HepG2 (cell line): ENCODE results near the gene UNC5B. TPM values are rescaled to one million over a fixed set of nuclear protein-coding genes. Genes with fewer than 3 reads are reported as not detected.

Source experiments
- GPN1 ChIP-seq: sonication (generic); formaldehyde crosslinking; IDR thresholded peaks from 2 replicates; pipeline ENCODE4 v1.5.1; 2020; ENCODE audit warnings: missing genetic modification reagents, borderline replicate concordance
- HOXA7 ChIP-seq: sonication (generic); formaldehyde crosslinking; IDR thresholded peaks from 2 replicates; pipeline ENCODE4 v1.8.1; 2022; ENCODE audit warnings: mild to moderate bottlenecking, missing genetic modification reagents, moderate library complexity
- ISX ChIP-seq: sonication (generic); formaldehyde crosslinking; conservative IDR thresholded peaks from 2 replicates; pipeline ENCODE4 v1.5.0; 2020; ENCODE audit warnings: missing genetic modification reagents
- KAT2B ChIP-seq: fragments of 150-350 bp; IDR thresholded peaks from 2 replicates; pipeline ENCODE4 v1.6.1; 2014; ENCODE audit warnings: low read depth, low read length, borderline replicate concordance
- KAT7 ChIP-seq: IDR thresholded peaks from 2 replicates; pipeline ENCODE4 v1.6.1; 2018; ENCODE audit warnings: borderline replicate concordance, missing compliant biosample characterization
- MAFF ChIP-seq: IDR thresholded peaks from 2 replicates; pipeline ENCODE4 v1.6.1; 2011; ENCODE audit warnings: low read depth, low read length, improper control_type of control experiment
- MED8 ChIP-seq: sonication (generic); formaldehyde crosslinking; IDR thresholded peaks from 2 replicates; pipeline ENCODE4 v1.8.1; 2023; ENCODE audit warnings: mild to moderate bottlenecking, missing genetic modification reagents; ENCODE audit not compliant: insufficient replicate concordance
- MTF2 ChIP-seq: sonication (generic); formaldehyde crosslinking; IDR thresholded peaks from 2 replicates; pipeline ENCODE4 v1.5.0; 2020; ENCODE audit warnings: missing genetic modification reagents, borderline replicate concordance
- RBM22 ChIP-seq: fragments of 200-400 bp; formaldehyde crosslinking; optimal IDR thresholded peaks from 2 replicates; pipeline ENCODE3; 2017; ENCODE audit warnings: mild to moderate bottlenecking, low read length, moderate library complexity
- SMYD3 ChIP-seq: sonication (generic); formaldehyde crosslinking; IDR thresholded peaks from 2 replicates; pipeline ENCODE4 v1.8.1; 2023; ENCODE audit warnings: mild to moderate bottlenecking, missing genetic modification reagents
- XRCC5 ChIP-seq: fragments of 200-400 bp; formaldehyde crosslinking; optimal IDR thresholded peaks from 2 replicates; pipeline ENCODE3; 2017; ENCODE audit warnings: mild to moderate bottlenecking, low read length
- ZFP36L1 ChIP-seq: sonication (generic); formaldehyde crosslinking; IDR thresholded peaks from 2 replicates; pipeline ENCODE4 v1.8.0; 2022; ENCODE audit warnings: mild to moderate bottlenecking, missing genetic modification reagents, moderate library complexity
- ZNF331 ChIP-seq: sonication (generic); formaldehyde crosslinking; IDR thresholded peaks from 2 replicates; pipeline ENCODE4 v1.4.0; 2020; ENCODE audit warnings: missing genetic modification reagents
- ZNF468 ChIP-seq: sonication (generic); formaldehyde crosslinking; IDR thresholded peaks from 2 replicates; pipeline ENCODE4 v1.8.0; 2022; ENCODE audit warnings: mild to moderate bottlenecking, moderate library complexity, missing genetic modification reagents
- ZSCAN21 ChIP-seq: sonication (generic); formaldehyde crosslinking; IDR thresholded peaks from 2 replicates; pipeline ENCODE4 v1.8.0; 2022; ENCODE audit warnings: mild to moderate bottlenecking, missing genetic modification reagents, moderate library complexity, borderline replicate concordance
- polyA plus RNA-seq, 8 experiments: library from polyadenylated mRNA; depleted of rRNA in 3 of 8; stranded (reverse) in 7 of 8; unstranded in 1 of 8; fragments of >200 nt; fragmentation: Illumina TruSeq in 4 of 8; extraction: Trizol in 4 of 8; gene quantifications; 2 replicates each; pipeline versions ENCODE4 v1.2.1 to v1.2.3, GENCODE V29; 2011 to 2016; ENCODE audit warnings: low read depth in 4 of 8, missing spikeins in 1 of 8, mixed read lengths in 1 of 8; ENCODE audit not compliant: insufficient read depth in 1 of 8
- total RNA-seq, 5 experiments: library from RNA; depleted of rRNA; stranded (reverse); fragments of >200 nt; fragmentation: Illumina TruSeq; extraction: Trizol; gene quantifications; 2 replicates each; pipeline ENCODE4 v1.2.3, GENCODE V29; 2016; ENCODE audit warnings: low read depth in 1 of 5
- TF ChIP-seq, protein P1 (sequence below): sonication (generic); formaldehyde crosslinking; IDR thresholded peaks from 2 replicates; pipeline ENCODE4 v1.5.0; 2020; ENCODE audit warnings: missing genetic modification reagents
- TF ChIP-seq, protein P2 (sequence below): sonication (generic); formaldehyde crosslinking; IDR thresholded peaks from 2 replicates; pipeline ENCODE4 v1.4.0; 2020; ENCODE audit warnings: mild to moderate bottlenecking, missing genetic modification reagents
- TF ChIP-seq, protein P3 (sequence below): sonication (generic); formaldehyde crosslinking; IDR thresholded peaks from 2 replicates; pipeline ENCODE4 v1.5.1; 2020; ENCODE audit warnings: mild to moderate bottlenecking, missing genetic modification reagents, moderate library complexity
- TF ChIP-seq, protein P4 (sequence below): IDR thresholded peaks from 2 replicates; pipeline ENCODE4 v1.6.1; 2016; ENCODE audit warnings: missing biosample characterization, missing genetic modification reagents, low read depth
- TF ChIP-seq, protein P5 (sequence below): sonication (generic); formaldehyde crosslinking; IDR thresholded peaks from 2 replicates; pipeline ENCODE4 v1.4.0; 2020; ENCODE audit warnings: mild to moderate bottlenecking, missing genetic modification reagents, borderline replicate concordance

The UNC5B gene
- total and polyA plus RNA-seq, 2 of the 13 experiments (the other 11 are each of a cell fraction or from before 2014, with no cell fraction given), result 0.07 TPM

DNA sequence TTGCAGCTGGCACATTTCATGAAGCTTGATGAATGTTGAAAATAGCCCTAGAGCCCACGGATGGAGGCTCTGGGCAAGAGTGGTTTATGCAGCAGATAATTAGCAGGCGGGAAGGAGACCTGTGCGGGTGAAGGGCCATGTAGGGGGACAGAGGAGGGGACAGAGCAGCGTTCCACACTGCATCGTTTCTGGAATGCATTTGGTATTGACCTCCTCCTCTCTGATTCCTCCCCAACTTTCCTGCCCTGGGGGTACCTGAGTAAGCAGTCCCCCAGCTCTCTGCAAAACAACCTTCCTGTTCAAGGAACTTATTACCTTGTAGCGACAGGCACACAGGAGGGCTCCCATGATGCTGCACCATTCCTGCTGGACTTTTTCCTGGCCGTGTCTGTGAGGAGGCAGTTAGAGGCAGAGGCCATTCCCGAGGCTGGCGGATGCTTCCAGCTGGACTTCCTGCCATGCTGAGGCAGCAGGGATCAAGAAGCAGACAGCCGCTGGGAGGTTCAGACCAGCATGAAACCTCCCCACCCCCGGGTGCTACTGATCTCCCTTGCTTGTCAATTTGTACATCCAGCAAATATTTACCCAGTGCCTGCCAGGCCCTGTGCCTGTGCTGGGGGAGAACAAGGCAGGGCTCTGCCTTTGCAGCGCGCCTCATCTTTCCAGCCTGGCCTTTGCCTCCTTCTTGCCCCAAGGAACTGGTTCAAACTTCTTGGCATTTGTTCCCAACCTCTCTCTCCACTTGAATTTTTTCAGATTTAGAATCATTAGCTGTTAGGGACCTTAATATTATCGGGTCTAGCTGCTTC is 135.4 kb downstream of the UNC5B start (continued):
- TF ChIP-seq, protein P1, sequence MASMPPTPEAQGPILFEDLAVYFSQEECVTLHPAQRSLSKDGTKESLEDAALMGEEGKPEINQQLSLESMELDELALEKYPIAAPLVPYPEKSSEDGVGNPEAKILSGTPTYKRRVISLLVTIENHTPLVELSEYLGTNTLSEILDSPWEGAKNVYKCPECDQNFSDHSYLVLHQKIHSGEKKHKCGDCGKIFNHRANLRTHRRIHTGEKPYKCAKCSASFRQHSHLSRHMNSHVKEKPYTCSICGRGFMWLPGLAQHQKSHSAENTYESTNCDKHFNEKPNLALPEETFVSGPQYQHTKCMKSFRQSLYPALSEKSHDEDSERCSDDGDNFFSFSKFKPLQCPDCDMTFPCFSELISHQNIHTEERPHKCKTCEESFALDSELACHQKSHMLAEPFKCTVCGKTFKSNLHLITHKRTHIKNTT (CRISPR knock-in tag), result no peak
- TF ChIP-seq ISX (no peak), ZNF331 (CRISPR knock-in tag) (peak; percentile 100), MTF2 (no peak), SMYD3 (CRISPR knock-in tag) (no peak), RBM22 (no peak), MAFF (peak; percentile 61), ZSCAN21 (CRISPR knock-in tag) (no peak), ZFP36L1 (CRISPR knock-in tag) (no peak), MED8 (CRISPR knock-in tag) (peak; percentile 69), GPN1 (CRISPR knock-in tag) (no peak), XRCC5 (peak; percentile 77), KAT7 (peak; percentile 87; the same call in 1 of the 2 replicates), HOXA7 (CRISPR knock-in tag) (no peak), KAT2B (no peak), ZNF468 (CRISPR knock-in tag) (no peak)
- TF ChIP-seq, protein P2, sequence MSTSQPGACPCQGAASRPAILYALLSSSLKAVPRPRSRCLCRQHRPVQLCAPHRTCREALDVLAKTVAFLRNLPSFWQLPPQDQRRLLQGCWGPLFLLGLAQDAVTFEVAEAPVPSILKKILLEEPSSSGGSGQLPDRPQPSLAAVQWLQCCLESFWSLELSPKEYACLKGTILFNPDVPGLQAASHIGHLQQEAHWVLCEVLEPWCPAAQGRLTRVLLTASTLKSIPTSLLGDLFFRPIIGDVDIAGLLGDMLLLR (CRISPR knock-in tag), result no peak
- TF ChIP-seq, protein P3, sequence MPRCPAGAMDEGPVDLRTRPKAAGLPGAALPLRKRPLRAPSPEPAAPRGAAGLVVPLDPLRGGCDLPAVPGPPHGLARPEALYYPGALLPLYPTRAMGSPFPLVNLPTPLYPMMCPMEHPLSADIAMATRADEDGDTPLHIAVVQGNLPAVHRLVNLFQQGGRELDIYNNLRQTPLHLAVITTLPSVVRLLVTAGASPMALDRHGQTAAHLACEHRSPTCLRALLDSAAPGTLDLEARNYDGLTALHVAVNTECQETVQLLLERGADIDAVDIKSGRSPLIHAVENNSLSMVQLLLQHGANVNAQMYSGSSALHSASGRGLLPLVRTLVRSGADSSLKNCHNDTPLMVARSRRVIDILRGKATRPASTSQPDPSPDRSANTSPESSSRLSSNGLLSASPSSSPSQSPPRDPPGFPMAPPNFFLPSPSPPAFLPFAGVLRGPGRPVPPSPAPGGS (CRISPR knock-in tag), result no peak
- TF ChIP-seq, protein P4, sequence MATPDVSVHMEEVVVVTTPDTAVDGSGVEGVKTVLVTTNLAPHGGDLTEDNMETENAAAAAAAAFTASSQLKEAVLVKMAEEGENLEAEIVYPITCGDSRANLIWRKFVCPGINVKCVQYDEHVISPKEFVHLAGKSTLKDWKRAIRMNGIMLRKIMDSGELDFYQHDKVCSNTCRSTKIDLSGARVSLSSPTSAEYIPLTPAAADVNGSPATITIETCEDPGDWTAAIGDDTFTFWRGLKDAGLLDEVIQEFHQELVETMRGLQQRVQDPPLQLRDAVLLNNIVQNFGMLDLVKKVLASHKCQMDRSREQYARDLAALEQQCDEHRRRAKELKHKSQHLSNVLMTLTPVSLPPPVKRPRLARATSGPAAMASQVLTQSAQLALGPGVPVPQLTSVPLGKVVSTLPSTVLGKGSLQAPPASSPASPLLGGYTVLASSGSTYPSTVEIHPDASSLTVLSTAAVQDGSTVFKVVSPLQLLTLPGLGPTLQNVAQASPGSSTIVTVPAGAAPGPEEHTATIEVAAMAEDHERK (CRISPR knock-in tag), result no peak
- TF ChIP-seq, protein P5, sequence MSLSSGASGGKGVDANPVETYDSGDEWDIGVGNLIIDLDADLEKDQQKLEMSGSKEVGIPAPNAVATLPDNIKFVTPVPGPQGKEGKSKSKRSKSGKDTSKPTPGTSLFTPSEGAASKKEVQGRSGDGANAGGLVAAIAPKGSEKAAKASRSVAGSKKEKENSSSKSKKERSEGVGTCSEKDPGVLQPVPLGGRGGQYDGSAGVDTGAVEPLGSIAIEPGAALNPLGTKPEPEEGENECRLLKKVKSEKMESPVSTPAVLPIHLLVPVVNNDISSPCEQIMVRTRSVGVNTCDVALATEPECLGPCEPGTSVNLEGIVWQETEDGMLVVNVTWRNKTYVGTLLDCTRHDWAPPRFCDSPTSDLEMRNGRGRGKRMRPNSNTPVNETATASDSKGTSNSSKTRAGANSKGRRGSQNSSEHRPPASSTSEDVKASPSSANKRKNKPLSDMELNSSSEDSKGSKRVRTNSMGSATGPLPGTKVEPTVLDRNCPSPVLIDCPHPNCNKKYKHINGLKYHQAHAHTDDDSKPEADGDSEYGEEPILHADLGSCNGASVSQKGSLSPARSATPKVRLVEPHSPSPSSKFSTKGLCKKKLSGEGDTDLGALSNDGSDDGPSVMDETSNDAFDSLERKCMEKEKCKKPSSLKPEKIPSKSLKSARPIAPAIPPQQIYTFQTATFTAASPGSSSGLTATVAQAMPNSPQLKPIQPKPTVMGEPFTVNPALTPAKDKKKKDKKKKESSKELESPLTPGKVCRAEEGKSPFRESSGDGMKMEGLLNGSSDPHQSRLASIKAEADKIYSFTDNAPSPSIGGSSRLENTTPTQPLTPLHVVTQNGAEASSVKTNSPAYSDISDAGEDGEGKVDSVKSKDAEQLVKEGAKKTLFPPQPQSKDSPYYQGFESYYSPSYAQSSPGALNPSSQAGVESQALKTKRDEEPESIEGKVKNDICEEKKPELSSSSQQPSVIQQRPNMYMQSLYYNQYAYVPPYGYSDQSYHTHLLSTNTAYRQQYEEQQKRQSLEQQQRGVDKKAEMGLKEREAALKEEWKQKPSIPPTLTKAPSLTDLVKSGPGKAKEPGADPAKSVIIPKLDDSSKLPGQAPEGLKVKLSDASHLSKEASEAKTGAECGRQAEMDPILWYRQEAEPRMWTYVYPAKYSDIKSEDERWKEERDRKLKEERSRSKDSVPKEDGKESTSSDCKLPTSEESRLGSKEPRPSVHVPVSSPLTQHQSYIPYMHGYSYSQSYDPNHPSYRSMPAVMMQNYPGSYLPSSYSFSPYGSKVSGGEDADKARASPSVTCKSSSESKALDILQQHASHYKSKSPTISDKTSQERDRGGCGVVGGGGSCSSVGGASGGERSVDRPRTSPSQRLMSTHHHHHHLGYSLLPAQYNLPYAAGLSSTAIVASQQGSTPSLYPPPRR (CRISPR knock-in tag), result peak; percentile 92
